Mesendoderm (in vitro differentiated cells): ENCODE measurements around the gene SAFB.

ENCODE experiments used
- DNase-seq: peaks from one replicate; pipeline ENCODE4 v3.0.0; 2013
- H2AK5ac ChIP-seq: 2 replicates; pipeline ENCODE4 v1.6.1; 2013; ENCODE audit warnings: low read length, inconsistent platforms
- H2BK120ac ChIP-seq: 2 replicates; pipeline ENCODE4 v1.6.1; 2013; ENCODE audit warnings: low read depth, mild to moderate bottlenecking, low read length, moderate library complexity, mixed read lengths
- H2BK15ac ChIP-seq: replicated peaks from 2 replicates; pipeline ENCODE4 v1.6.1; 2013; ENCODE audit warnings: low read depth, mild to moderate bottlenecking, moderate library complexity
- H2BK5ac ChIP-seq: 2 replicates; pipeline ENCODE4 v1.6.1; 2013; ENCODE audit warnings: low read length, inconsistent platforms
- H3K18ac ChIP-seq: 2 replicates; pipeline ENCODE4 v1.6.1; 2013; ENCODE audit warnings: mild to moderate bottlenecking, low read length, mixed read lengths
- H3K23ac ChIP-seq: one replicate; pipeline ENCODE4 v1.6.1; 2013; ENCODE audit warnings: low read length
- H3K27ac ChIP-seq: 2 replicates; pipeline ENCODE4 v1.5.1; 2013; ENCODE audit warnings: low read depth, mild to moderate bottlenecking, inconsistent platforms, low read length, moderate library complexity
- H3K27me3 ChIP-seq: 2 replicates; pipeline ENCODE4 v1.6.1; 2013; ENCODE audit warnings: low read length, control low read depth, mild to moderate bottlenecking, inconsistent platforms; ENCODE audit not compliant: insufficient read depth, poor library complexity
- H3K36me3 ChIP-seq: 2 replicates; pipeline ENCODE4 v1.6.1; 2013; ENCODE audit warnings: low read length, inconsistent platforms; ENCODE audit not compliant: control insufficient read depth, insufficient read depth
- H3K4ac ChIP-seq: one replicate; pipeline ENCODE4 v1.6.1; 2013; ENCODE audit warnings: low read depth, mild to moderate bottlenecking, low read length, moderate library complexity
- H3K4me1 ChIP-seq: 2 replicates; pipeline ENCODE4 v1.6.1; 2013; ENCODE audit warnings: low read depth, low read length, inconsistent platforms; ENCODE audit not compliant: control insufficient read depth
- H3K4me2 ChIP-seq: 2 replicates; pipeline ENCODE4 v1.6.1; 2013; ENCODE audit warnings: low read length
- H3K4me3 ChIP-seq: 2 replicates; pipeline ENCODE4 v1.5.1; 2013; ENCODE audit warnings: mild to moderate bottlenecking, low read length
- H3K56ac ChIP-seq: one replicate; pipeline ENCODE4 v1.6.1; 2013; ENCODE audit warnings: low read length
- H3K79me1 ChIP-seq: 2 replicates; pipeline ENCODE4 v1.6.1; 2013; ENCODE audit warnings: low read length, inconsistent platforms
- H3K79me2 ChIP-seq: 2 replicates; pipeline ENCODE4 v1.6.1; 2013; ENCODE audit warnings: mild to moderate bottlenecking, low read length; ENCODE audit not compliant: control insufficient read depth, insufficient read depth
- H3K9ac ChIP-seq: 2 replicates; pipeline ENCODE4 v1.6.1; 2013; ENCODE audit warnings: low read length, inconsistent platforms
- H4K5ac ChIP-seq: one replicate; pipeline ENCODE4 v1.6.1; 2013; ENCODE audit warnings: low read length
- H4K8ac ChIP-seq: one replicate; pipeline ENCODE4 v1.6.1; 2013; ENCODE audit warnings: low read depth, mild to moderate bottlenecking, control low read depth, low read length, moderate library complexity
- WGBS: extraction: QIAGEN DNeasy Blood & Tissue Kit; methylation state at CpG from one replicate; pipeline ENCODE4 v1.1.7; 2013; ENCODE audit warnings: low lambda C conversion rate, missing lambda C conversion rate; ENCODE audit not compliant: insufficient coverage; ENCODE audit errors: extremely low coverage; 5-methylcytosine and 5-hydroxymethylcytosine counted together

Gene SAFB

GRCh38 chr19:5580161-5580571 is 42.7 kb upstream of the SAFB start:
- Histone ChIP-seq H3K56ac (no peak overlapping the region), H2BK120ac (no peak overlapping the region), H3K18ac (no peak overlapping the region), H3K9ac (no peak overlapping the region), H2BK5ac (no peak overlapping the region), H3K79me2 (no peaks in the 10 kb centered on the region), H3K27ac (no peak overlapping the region), H3K36me3 (no peaks in the 10 kb centered on the region), H4K8ac (no peak overlapping the region), H2BK15ac (no peak overlapping the region), H3K4ac (no peak overlapping the region), H3K79me1 (no peaks in the 10 kb centered on the region), H3K4me3 (no peak overlapping the region), H3K23ac (no peak overlapping the region), H3K4me2 (no peak overlapping the region), H3K27me3 (no peaks in the 10 kb centered on the region), H4K5ac (no peak overlapping the region), H2AK5ac (no peak overlapping the region), H3K4me1 (peaks cover under 1% of the 10 kb centered on the region)
- no CpG with 5 or more reads among the region's 12 CpGs for WGBS
- no peak for DNase-seq

- H3K4me1 ChIP-seq: peaks cover 9% of the 10 kb centered on the region
- no peak overlapping the region for H2BK15ac ChIP-seq
- no peaks in the 10 kb centered on the region for H3K79me1 ChIP-seq
- H4K8ac ChIP-seq: no peak overlapping the region
- H3K79me2 ChIP-seq: no peaks in the 10 kb centered on the region
- peaks cover 8% of the 10 kb centered on the region for H3K36me3 ChIP-seq
- H2BK5ac ChIP-seq: no peak overlapping the region
- DNase-seq: peak; percentile 80
- peak overlapping the region; percentile 39 for H3K4me2 ChIP-seq
- H4K5ac ChIP-seq: no peak overlapping the region
- H3K23ac ChIP-seq: no peak overlapping the region
- no peak overlapping the region for H2AK5ac ChIP-seq
- H3K4ac ChIP-seq: no peak overlapping the region
- H3K9ac ChIP-seq: peak overlapping the region; percentile 52
- H2BK120ac ChIP-seq: no peak overlapping the region
- H3K27me3 ChIP-seq: no peaks in the 10 kb centered on the region
- no CpG with 5 or more reads among the region's 29 CpGs for whole genome bisulfite sequencing
- no peak overlapping the region for H3K4me3 ChIP-seq
- peak overlapping the region; percentile 68 for H3K56ac ChIP-seq
- peak overlapping the region; percentile 90 for H3K27ac ChIP-seq
- H3K18ac ChIP-seq: no peak overlapping the region
Observed at GRCh38 chr19:5585461-5586299, 37.2 kb upstream of the SAFB start.

GRCh38 chr19:5586300-5587070 is 36.4 kb upstream of the SAFB start:
- no peak overlapping the region for H3K18ac ChIP-seq
- H4K8ac ChIP-seq: no peak overlapping the region
- H3K27me3 ChIP-seq: no peaks in the 10 kb centered on the region
- H2AK5ac ChIP-seq: no peak overlapping the region
- H2BK5ac ChIP-seq: no peak overlapping the region
- no peak overlapping the region for H4K5ac ChIP-seq
- no peak for DNase-seq
- H3K79me1 ChIP-seq: no peaks in the 10 kb centered on the region
- H3K4me1 ChIP-seq: peaks cover 9% of the 10 kb centered on the region
- H2BK120ac ChIP-seq: no peak overlapping the region
- peak overlapping the region; percentile 39 for H3K4me2 ChIP-seq
- no peak overlapping the region for H3K23ac ChIP-seq
- peak overlapping the region; percentile 23 for H3K9ac ChIP-seq
- peak overlapping the region; percentile 44 for H3K56ac ChIP-seq
- no peak overlapping the region for H2BK15ac ChIP-seq
- H3K4me3 ChIP-seq: no peak overlapping the region
- H3K27ac ChIP-seq: peak overlapping the region; percentile 18
- WGBS: no CpG with 5 or more reads among the region's 26 CpGs
- H3K36me3 ChIP-seq: peaks cover 8% of the 10 kb centered on the region
- H3K79me2 ChIP-seq: no peaks in the 10 kb centered on the region
- no peak overlapping the region for H3K4ac ChIP-seq

GRCh38 chr19:5587071-5587455 is 35.8 kb upstream of the SAFB start:
- DNase-seq: no peak
- Histone ChIP-seq H3K4me3 (no peak overlapping the region), H3K4ac (no peak overlapping the region), H3K79me2 (no peaks in the 10 kb centered on the region), H3K18ac (no peak overlapping the region), H3K23ac (no peak overlapping the region), H3K36me3 (peaks cover 10% of the 10 kb centered on the region), H3K4me2 (no peak overlapping the region), H4K5ac (no peak overlapping the region), H3K56ac (no peak overlapping the region), H4K8ac (no peak overlapping the region), H3K27ac (no peak overlapping the region), H3K79me1 (no peaks in the 10 kb centered on the region), H3K4me1 (peaks cover 9% of the 10 kb centered on the region), H3K9ac (no peak overlapping the region), H2BK15ac (no peak overlapping the region), H3K27me3 (no peaks in the 10 kb centered on the region), H2AK5ac (no peak overlapping the region), H2BK120ac (no peak overlapping the region), H2BK5ac (no peak overlapping the region)
- WGBS: no CpG with 5 or more reads among the region's 16 CpGs

- Histone ChIP-seq H4K8ac (no peak overlapping the region), H3K27me3 (no peaks in the 10 kb centered on the region), H3K4me2 (no peak overlapping the region), H2BK15ac (no peak overlapping the region), H3K23ac (no peak overlapping the region), H2BK120ac (no peak overlapping the region), H3K9ac (no peak overlapping the region), H3K4me3 (no peak overlapping the region), H2AK5ac (no peak overlapping the region), H4K5ac (no peak overlapping the region), H3K79me1 (no peaks in the 10 kb centered on the region), H3K4me1 (peaks cover 9% of the 10 kb centered on the region), H3K27ac (no peak overlapping the region), H2BK5ac (no peak overlapping the region), H3K4ac (no peak overlapping the region), H3K18ac (no peak overlapping the region), H3K56ac (no peak overlapping the region), H3K36me3 (peaks cover 12% of the 10 kb centered on the region), H3K79me2 (no peaks in the 10 kb centered on the region)
- no CpG with 5 or more reads among the region's 23 CpGs for WGBS
- no peak for DNase-seq
Observed at GRCh38 chr19:5587661-5588060, 35.2 kb upstream of the SAFB start.
